DND-41 (cell line): ENCODE measurements around the gene CDCP1.

Experiments
- CTCF ChIP-seq: IDR thresholded peaks from 2 replicates; pipeline ENCODE4 v1.5.1; 2012; ENCODE audit warnings: borderline replicate concordance, low read length, moderate library complexity, mild to moderate bottlenecking; ENCODE audit not compliant: poor library complexity, severe bottlenecking; ENCODE audit errors: extremely low read depth
- EZH2 ChIP-seq: IDR thresholded peaks from 3 replicates; pipeline ENCODE4 v1.6.1; 2012; ENCODE audit warnings: borderline replicate concordance, low read depth, mild to moderate bottlenecking, moderate library complexity, low read length, inconsistent platforms; ENCODE audit not compliant: severe bottlenecking

- TF ChIP-seq CTCF: no peak
- no peak for TF ChIP-seq EZH2
Measured at GRCh38 chr3:45057557-45057956, 88.6 kb downstream of the CDCP1 start.
